GM18517 (cell line): Measurements from ENCODE around the gene CNTD1.
"Not testable (repeated sequence)": the region's sequence is repeated elsewhere in the genome, so short reads cannot be mapped to it uniquely, and the experiment has no call there.

Experiments
- ATAC-seq: cut with Tn5 transposase; IDR thresholded peaks from one replicate; pipeline ENCODE4 v1.9.1; 2021; ENCODE audit warnings: mild to moderate bottlenecking, moderate library complexity; ENCODE audit not compliant: unreplicated experiment

The CNTD1 gene, protein sequence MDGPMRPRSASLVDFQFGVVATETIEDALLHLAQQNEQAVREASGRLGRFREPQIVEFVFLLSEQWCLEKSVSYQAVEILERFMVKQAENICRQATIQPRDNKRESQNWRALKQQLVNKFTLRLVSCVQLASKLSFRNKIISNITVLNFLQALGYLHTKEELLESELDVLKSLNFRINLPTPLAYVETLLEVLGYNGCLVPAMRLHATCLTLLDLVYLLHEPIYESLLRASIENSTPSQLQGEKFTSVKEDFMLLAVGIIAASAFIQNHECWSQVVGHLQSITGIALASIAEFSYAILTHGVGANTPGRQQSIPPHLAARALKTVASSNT

DNA sequence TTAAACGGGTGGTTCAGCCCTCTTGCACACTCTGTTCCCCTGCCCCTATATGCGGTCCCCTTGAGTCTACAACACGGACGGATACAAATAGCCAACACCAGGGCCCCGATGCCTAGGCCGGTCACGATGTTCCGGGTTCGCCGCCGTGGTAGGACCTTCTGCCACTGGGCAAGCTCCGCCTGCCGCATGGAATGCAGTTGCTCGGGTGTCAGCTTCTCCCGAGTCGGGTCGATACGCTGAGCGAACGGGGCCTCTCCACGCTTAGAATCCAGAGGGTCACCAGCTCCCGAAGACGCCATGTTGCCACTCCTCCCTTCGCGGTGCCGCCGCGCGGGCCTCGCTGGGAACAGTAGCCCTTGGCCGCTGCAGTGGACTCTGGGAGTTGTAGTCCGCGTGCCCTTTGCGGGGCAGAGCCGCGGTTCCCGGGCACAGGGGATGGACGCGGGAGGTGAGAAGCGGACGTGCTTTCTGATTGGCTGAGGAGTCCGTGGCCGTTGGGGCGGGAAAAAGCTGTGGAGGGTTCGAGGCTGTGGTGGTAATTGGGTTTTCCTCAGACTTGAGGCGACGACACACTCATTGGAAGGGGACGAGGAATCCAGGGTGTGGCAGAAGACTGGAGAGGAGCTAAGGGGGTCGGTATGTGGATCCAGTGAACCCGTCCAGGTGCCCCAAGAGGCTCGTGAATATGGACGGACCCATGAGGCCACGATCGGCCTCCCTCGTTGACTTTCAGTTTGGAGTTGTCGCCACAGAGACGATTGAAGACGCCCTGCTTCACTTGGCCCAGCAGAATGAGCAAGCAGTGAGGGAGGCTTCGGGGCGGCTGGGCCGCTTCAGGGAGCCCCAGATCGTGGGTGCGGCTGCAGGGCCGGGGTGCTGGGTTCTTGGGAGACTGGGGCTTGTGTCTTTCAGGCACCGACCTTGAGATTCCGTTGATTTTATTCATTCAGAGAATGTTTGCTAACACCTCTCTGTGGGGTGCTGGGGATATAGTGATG, at the start of gene CNTD1, which contains the start of gene COA3:
Gene CNTD1, plus strand, starts transcription at position 479 of the 998 bp plus-strand sequence. Its CDS starts 207 bp downstream, at position 686.
Gene COA3, minus strand, starts transcription at position 322 of the 998 bp plus-strand sequence. Its CDS starts 23 bp downstream, at position 299.
- ATAC-seq: no peak

- ATAC-seq: no peak
These were observed 49.5 kb upstream of the CNTD1 start for GRCh38 chr17:42748908-42749798.

DNA sequence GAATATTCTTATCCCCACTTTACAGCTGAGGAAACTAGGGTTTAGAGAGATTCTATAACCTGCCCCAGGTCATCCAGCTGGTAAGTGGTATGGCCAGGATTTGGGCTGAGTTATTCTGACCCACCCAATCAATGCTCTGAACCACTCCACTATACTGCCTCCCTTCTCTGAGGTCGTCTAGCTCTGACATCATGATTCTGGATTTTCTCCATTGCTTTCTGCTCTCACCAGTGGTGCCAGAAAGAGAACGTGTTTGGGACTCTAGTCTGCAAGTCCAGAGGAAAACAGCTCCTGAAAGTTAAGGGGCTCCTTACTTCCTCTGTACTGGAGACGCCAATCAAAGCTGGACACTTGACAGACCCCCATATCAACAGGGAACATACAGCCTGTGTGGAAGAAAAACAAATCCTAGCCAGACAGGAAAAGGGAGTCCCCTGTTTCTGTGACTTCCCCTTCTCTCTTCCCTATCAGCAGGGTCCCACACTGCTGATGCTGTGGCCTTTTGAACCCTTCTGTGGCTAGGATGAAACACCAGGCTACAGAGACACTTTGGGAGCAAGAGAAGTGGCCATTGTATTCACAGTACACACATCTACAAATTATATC, 47.8 kb upstream of the CNTD1 start:
- no peak for ATAC-seq

- no peak for ATAC-seq
These were observed 47.0 kb upstream of the CNTD1 start for GRCh38 chr17:42751628-42752027.

DNA sequence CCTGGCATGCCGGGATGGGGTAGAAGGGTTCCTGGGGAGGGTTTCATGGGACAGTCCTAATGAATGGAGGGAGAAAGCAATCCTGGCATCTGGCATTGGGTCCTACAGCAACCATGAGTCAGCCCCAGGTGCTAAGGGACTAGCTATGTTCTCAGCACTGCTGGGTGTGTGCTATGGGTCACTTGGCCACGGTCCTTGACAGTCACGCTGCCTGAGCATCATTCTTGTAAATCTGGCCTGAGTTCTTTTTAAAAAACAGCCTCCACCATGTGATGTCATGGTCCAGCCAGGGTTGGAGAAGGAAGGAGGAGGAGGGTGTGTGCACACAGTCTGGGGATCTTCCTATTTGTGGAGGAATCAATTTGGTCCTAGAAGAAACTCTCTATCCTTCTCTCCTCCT, 43.9 kb upstream of the CNTD1 start:
- ATAC-seq: no peak

GRCh38 chr17:42759982-42760651, 38.5 kb upstream of the CNTD1 start:
- no peak for ATAC-seq

GRCh38 chr17:42760652-42761581, 37.7 kb upstream of the CNTD1 start, which contains the start of gene RAMP2:
Gene RAMP2 (plus strand): TSS chr17:42761227. CDS start chr17:42761262, 35 bp downstream.
- ATAC-seq: no peak

- no peak for ATAC-seq
These were observed 37.0 kb upstream of the CNTD1 start for GRCh38 chr17:42761638-42762037.

GRCh38 chr17:42766124-42766523, 32.5 kb upstream of the CNTD1 start:
- no peak for ATAC-seq

- no peak for ATAC-seq
These were observed 31.1 kb upstream of the CNTD1 start for GRCh38 chr17:42767512-42767911.

GRCh38 chr17:42768006-42768405, 30.7 kb upstream of the CNTD1 start:
- ATAC-seq: not testable (repeated sequence)

DNA sequence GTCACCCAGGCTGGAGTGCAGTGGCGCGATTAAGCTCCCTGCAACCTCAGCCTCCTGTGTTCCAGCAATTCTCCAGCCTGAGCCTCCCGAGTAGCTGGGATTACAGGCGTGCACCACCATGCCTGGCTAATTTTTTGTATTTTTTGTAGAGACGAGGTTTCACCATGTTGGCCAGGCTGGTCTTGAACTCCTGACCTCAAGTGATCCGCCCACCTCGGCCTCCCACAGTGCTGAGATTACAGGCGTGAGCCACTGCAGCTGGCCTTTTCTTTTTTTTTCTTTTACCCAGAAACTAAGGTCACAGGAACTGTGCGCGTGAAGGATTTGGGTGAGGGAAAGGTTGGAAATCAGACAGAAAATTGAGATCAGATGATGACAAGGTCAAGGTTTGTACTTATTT, 28.7 kb upstream of the CNTD1 start:
- ATAC-seq: not testable (repeated sequence)

- ATAC-seq: no peak
These were observed 25.7 kb upstream of the CNTD1 start for GRCh38 chr17:42772945-42773289.

DNA sequence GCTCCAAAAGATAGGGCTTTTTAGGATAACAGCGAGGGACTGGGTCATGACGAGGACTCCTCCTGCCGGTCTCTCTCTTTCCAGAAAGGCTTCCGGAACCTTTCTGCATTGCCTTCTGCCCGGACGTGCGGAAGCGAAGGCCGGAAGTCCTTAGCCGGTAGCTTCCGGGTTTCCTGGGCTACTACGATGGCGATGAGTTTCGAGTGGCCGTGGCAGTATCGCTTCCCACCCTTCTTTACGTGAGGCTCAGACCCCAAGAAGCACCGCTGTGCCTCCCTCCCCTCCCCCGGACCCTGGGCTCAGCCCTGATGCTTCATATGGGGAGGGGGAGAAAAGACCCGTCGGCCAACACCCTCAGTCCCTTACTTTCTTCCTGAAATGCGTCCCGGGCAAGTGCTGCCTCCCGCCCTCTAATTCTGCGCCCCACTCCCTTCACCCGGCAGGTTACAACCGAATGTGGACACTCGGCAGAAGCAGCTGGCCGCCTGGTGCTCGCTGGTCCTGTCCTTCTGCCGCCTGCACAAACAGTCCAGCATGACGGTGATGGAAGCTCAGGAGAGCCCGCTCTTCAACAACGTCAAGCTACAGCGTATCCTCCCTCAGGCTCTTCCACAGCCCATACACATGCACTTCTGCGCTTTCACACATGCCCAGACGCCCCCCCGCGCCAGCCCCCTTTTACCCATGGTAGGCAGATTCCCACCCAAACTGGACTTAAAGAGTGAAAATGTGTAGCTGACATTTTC, 25.2 kb upstream of the CNTD1 start, which contains the start of gene VPS25:
Gene VPS25, plus strand, starts transcription at position 160 of the 746 bp plus-strand sequence. Its CDS starts 27 bp downstream, at position 187.
- no peak for ATAC-seq

GRCh38 chr17:42774066-42774745, 24.5 kb upstream of the CNTD1 start:
- ATAC-seq: no peak

- no peak for ATAC-seq
These were observed 23.0 kb upstream of the CNTD1 start for GRCh38 chr17:42775534-42776098.

DNA sequence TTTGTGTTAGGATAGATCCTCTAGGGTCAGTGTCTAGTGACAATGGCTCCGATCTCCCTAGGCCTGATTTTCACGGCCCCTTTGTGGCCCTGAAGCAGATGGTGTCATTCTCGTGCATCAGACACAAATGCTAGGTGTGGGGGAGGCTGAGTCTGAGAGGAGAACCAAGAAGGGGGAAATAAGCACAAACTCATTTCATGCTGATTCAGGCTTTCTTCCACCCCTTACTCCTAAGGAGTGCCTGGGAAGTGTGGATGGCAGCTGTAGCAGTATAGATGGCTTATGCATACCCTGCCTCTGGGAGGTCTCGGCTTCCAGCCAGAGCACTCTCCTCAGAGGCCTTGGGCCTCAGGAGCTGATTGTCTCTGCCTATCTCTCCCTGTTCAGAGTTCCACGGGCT, 20.1 kb upstream of the CNTD1 start:
- ATAC-seq: no peak
